HG03520 (cell line): Measurements from ENCODE around the gene IRS1.

Experiments
- ATAC-seq: cut with Tn5 transposase; IDR thresholded peaks from one replicate; pipeline ENCODE4 v1.9.1; 2021; ENCODE audit warnings: mild to moderate bottlenecking, moderate library complexity; ENCODE audit not compliant: unreplicated experiment

IRS1 gene

DNA sequence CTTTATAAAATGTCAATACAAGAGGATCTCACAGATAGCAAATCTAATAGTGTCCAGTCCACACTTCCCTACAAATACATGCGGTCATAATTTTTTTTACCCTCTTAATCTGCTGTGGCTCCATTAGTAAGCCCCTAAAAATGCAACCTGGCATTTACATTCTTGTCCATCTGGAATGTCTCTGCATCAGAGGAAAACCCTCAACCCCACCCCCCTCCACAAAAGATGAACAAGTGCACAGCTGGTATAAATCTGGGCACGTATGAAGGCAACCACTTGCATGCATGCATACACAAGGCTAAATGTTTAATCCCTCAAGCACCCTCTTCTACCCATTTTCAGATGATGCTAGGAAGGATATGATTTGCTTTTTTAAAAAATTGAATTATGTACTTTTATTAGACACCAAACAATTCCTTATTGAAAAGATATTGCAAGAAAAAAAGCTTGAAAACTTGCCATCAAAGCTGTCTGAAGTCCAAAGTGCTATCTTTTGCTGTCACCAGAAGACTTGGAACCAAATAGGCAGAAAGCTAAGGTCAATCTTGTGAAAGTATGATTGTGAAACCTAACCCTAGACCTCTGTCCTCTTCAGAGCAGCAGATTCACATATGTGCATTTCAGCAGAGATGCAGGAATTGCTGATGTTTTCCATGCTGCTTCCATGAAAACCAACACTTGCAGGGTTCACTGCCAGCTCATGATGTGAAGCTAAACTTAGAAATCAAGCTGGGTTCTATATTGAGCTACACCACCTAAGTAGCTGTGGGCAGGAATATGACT, 39.0 kb downstream of the IRS1 start:
- no peak for ATAC-seq

DNA sequence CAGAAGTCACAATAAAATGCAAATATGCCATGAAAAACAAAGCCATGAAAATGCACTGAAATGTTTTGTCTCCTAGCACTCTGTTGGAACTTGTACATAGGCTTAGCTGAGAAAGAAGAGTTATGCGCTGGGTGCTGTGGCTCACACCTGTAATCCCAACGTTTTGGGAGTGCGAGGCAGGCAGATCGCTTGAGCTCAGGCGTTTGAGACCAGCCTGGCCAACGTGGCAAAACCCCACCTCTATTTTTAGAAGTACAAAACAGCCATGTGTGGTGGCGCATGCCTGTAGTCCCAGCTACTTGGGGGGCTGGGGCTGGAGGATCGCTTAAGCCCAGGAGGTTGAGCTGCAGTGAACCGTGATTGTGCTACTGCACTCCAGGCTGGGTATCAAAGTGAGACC, 39.9 kb downstream of the IRS1 start:
- no peak for ATAC-seq

DNA sequence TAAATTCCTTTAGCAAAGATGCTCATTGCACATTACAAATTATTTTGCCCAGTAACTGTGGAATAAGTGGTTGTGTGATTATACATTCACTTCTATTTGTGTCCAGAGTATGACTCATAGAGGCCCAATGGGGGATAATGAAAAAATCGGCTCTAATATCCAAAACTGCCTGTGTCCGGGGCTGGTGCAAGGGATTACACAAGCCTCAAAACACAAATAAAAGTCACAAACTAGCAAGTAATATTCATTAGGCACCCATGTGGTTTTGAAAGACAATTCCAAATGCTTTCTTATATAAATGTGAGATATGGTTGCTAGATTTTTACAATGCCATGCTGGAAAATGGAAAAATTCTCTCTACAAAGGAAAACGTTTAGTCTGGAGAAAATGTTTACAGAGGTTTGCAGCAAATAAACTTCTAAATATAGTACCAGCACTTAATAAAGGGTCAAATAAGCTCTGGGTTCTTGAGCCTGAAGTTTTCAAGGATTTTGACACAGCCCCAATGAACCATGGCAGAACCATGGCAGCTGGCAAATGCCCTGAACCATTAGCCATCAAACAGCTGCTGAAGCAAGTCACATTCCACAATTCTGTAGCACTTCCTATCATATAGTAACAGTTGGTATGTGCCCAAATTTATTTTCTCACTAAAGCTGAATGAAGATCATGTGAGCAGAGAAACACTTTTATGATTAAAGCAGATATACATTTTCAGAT, 40.5 kb downstream of the IRS1 start:
- no peak for ATAC-seq

DNA sequence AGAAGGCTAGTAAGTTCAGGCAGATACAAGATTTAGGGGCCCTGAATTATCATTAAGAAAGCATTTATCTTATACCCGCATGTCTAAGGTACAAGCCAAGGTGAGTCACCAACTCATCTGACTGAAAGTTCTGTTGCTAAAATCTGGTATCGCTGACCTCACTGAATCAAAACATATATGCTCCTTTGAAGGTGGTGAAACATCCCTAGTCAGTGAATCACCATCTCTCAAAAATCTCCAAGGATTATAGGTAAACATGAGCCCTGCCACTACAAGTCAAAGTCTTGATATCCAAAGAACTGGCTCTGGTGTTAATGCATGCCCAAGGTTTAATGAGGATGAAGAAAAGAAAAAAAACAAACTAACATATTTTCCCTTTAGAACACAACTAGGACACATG, 43.5 kb downstream of the IRS1 start:
- no peak for ATAC-seq

DNA sequence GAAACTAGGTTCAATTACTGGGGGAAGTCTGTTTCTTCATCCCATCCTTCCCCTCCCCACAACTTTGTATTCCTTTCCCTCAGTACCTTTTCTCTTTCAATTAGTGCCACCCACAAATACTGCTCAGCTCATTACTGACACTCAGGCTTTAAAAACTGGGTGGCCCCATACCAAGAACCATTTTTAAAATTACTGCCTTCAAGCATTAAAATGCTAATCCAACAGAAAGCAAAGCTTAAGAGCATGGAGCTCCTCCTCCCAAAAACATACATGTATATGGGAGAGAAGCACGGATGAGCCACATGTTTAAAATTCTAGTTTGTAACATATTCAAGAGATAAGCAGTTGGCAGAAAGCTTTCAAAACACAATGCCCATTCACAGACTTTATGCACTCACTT, 44.0 kb downstream of the IRS1 start:
- no peak for ATAC-seq

DNA sequence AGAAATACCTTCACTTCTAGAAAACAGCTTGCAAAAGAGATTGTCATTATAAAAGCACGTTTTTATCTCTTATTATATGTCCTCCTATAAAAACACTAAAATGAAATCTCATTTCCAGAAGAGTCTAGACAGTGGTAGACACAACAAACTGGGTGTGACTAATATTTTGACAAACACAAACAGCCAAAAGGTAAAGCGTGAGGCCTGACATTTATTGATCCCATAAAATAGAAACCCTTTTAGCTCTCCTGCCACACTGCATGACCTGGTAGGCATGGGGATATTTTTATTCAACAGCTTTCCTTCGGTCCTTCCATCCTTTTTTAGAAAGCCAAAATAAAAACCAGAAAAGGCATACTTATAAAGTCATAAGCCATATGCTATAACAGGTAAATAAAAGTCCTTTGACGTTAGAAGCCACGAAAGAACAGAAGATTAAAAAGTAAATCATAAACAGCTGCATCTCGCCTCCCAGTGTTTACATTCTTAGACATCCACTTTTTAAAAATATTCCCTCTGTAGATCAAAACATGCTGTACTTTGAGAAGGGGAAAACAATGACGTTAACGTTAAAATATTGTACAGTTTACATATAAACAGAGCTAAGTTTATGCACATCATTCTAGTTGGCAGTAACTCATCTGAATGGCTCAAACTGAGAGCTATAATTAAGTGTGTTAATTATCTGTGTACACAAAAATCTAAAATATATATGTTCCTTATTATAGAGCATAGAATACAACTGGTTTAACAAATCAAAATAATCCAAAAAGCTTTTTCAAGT, 44.6 kb downstream of the IRS1 start:
- ATAC-seq: no peak

DNA sequence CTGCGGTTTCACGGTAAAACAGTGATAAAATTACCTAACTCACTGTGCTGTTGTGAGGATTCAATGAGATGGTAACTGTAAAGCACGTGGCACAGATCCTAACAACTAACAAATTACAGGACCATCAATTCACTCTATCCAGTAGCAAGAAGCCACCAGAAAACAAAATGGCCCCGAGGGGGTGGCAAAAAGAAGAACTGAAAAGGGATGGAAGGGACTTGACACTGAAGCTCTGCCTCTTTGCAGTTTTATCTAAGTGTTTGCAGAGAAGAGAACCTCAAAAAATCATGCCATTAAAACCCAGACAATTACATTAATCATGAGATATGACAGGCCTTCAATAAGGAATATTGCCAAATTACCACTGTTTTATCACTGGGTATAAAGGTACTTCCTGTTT, 46.7 kb downstream of the IRS1 start:
- ATAC-seq: no peak

DNA sequence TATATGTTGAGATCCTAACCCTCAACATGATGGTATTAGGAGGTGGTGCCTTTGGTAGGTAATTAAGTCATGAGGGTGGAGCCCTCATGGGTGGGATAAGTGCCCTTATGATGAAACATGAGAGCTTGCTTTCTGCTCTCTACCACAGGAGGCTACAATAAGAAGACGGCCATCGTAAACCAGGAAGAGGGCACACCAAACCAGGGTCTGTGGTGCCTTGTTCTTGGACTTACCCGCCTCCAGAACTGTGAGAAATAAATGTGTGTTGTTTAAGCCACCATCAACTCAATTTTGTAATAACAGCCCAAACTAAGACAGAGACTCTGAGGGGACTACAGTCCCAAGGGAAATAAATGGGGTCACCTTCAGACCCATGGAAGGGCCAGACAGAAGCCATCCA, 52.3 kb downstream of the IRS1 start:
- no peak for ATAC-seq

DNA sequence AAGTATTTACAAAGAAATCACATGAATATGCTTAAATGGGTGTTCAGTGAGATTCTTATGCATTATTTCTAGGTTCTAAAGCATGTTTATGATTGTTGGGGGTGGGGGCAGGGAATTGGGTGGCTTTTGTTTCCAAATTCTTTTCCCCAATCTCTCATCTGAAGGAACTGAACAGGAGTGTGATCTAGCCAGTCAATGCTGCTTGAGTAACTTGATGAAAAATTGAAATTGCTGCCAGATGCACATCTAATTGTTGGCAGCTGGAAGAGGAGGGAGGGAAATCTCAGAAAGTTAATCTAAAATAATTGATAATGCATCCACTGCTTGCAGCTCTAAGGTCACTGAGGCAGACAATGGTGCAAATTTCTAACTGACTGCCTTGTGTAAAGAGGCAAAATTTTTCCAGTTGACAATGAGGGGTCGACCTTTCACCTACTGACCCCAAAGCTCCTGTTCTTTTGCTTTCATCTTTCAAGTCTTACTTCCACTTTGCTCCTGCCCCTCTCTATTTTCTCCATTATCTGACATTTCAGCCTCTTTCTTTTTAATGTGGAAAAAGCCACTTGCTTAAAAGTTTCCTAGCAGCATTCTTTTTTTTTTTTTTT, 53.3 kb downstream of the IRS1 start:
- ATAC-seq: no peak

DNA sequence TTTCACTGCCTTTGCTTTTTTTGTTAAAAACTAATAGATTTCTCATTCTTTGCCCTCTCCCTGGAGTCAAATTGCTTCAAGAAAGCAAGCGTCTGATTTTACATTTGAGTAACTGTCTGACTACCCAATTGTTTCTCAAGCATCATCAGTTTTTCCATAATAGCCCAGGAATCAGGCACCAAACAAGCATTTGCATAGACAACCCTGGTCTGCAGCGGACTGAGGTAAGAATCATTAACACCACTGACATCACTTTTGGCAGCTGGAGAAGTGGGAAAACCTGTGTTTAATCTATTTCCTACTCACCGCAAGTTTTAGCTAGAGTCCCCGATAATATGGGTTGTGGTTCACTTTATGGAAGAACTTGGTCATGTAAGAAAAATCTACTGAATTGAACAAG, 55.7 kb downstream of the IRS1 start:
- ATAC-seq: no peak

DNA sequence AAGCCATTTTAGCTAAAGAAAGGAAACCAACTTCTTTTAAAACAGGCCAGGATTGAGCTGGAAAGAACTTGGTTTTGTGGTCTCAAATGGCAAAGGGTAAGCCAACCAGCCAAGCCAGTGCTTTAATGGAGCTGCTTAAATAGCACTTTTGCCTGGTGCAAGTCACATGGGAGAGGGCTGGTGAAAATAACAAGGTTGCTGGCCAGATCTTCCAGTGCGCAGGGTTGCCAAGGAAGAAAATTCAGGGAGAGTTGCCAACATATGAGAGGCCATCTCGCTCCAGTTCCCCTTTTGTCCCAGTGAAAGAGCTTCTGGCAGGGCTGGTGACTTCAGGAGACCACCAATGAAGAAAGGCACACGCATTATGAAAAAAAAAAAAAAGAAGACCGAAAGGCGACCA, 57.3 kb downstream of the IRS1 start:
- no peak for ATAC-seq

DNA sequence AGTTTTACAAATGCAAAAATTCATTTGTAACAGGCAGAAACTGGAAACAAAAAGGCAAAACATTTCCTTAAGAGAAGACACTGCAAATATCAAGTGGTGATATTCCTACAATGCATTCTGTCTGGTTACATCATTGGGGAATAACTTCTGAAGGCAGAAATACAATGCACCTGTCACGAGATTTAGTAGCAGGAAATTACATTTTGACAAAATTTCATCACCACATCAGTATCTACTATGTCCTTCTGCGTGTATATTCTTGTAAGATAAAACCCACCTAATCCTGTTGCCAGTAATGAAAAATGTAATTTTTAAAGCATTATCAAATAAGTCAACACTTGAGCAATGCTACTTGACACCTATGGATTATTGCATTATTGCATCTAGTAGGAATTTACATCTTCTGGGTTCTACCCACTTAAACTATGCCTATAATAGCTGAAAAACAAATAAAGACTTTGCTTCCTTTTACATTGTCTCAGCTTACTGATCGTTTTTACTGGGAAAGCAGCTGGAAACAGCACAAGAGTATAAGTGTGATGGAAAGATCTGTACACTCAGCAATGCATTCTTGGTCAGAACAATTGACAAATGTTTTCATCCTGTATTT, 59.5 kb downstream of the IRS1 start:
- ATAC-seq: no peak

DNA sequence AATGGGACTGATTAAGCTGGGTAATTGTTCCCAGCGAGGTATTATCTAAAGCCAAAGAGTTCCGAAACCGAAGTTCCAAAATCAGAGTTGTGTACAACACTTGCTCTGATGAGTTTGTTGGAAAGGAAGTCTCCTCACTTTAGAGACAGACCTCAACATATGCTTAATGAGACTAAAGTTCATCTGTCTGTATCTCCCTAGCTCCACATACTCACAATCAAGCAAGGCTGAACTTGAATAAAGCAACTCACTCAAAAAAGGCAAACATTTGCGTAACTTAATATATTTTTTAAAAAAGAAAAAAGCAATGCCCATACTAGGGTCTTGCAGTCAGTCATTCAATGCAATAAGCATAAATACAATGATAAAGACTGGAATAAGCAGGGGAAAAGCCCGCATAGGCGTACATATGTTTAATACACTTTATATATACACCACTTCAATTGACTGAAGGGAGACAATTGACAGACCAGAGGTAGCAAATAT, 60.0 kb downstream of the IRS1 start:
- no peak for ATAC-seq

DNA sequence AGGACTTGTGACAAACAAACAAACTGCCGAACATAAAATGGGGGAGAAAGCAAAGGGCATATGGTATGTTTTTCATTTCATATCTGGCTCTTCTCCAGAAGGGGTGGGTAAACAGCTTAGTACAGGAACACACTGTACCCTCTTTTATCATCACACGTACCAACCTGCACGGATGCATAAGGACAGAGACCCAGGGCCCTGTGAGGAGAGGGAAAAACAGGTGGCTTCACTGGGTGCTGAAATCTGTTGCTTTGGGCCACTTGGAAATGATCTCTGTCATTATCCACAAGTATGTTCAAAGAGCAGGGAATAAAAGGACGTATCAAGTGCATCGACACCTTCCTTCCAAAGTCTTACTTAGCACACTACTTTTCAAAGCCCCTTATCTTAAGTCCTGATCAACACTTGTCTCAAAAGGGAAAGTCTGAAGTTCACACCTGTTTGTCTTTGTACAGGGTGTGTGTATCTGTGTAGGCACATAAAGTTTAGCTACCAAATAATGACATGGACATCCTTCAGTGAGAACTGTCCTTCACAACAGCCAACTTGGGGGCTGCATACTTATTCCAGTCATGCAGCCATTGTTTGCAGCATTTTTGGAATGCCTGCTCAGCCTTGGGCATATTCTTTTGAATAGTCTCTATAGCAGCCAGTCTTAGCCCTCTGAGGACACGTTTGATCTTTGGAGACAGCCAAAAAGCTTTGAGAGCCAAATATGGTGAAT, 60.6 kb downstream of the IRS1 start:
- ATAC-seq: no peak

DNA sequence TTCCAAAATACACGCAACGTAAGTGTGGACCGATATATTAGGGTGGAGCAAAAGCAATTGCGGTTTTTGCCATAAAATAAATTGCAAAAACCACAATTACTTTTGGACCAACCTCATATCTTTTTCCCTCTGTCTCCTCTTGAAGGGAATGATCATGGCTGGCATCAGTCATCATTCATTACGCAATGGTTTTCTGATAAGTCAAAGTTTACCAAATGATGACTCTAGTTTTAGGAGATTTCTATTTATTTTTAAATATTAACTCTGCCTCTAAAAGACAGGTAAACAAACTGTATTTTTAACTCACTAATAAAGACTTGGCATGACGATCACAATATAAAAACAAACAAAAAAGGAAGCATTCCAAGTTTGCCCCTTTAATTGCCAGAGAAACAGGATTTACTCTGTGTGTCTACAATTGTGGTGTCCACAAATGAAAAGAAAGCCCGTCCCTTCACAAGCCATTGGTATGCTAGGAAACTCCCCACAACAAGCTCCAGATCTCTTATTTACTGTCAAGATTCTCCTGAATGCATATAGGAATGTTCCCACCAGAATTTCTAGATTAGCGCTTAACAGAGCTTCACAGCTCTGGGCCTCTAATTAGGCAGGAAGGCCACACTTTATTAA, 61.3 kb downstream of the IRS1 start:
- ATAC-seq: no peak

DNA sequence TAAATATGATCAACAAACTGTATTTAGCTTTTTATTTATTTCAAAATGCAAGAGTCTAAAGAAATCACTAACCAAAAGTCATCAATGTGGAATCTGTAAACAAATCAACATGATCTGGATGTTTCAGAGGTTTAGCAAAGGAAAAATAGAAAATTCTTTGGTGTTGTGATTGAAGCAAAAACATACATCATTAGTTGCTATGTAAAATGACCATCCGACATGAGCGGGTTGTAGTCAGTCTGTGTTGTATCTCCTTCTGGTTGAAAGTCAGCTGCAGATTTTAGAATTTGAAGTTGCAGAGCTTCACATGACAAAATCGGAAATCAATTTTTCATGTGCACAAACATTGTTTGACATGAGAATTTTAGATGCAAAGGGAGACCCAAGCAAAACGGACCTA, 63.2 kb downstream of the IRS1 start:
- no peak for ATAC-seq

DNA sequence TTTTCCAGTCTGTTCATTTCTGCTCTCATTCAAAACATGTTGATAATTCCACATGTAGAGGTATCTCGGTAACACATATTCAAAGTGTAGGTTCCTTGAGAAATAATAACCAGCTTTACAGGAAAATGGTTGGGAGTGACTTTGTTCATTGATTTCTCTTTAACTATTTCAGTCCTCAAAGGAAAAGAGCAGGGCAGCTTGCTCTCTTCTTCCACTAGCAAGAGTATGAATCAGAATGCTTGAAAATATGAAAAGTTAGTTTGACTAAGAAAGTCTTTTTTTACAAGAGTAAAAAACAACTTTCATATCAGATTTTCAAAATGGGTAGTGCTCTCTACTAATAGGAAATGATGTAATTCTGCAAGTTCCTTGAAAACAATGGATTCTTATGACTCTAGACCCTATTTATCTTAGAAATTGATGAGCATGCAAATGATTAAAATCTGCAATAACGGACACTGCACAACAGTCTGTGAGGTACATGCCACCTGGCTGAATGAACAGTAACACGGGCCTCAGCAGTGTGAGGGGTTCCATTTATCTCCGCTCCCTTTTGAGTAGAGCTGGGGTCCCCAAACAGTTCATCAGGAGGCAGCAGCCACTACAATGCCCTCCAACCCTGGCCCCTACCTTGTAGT, 65.6 kb downstream of the IRS1 start:
- ATAC-seq: no peak

DNA sequence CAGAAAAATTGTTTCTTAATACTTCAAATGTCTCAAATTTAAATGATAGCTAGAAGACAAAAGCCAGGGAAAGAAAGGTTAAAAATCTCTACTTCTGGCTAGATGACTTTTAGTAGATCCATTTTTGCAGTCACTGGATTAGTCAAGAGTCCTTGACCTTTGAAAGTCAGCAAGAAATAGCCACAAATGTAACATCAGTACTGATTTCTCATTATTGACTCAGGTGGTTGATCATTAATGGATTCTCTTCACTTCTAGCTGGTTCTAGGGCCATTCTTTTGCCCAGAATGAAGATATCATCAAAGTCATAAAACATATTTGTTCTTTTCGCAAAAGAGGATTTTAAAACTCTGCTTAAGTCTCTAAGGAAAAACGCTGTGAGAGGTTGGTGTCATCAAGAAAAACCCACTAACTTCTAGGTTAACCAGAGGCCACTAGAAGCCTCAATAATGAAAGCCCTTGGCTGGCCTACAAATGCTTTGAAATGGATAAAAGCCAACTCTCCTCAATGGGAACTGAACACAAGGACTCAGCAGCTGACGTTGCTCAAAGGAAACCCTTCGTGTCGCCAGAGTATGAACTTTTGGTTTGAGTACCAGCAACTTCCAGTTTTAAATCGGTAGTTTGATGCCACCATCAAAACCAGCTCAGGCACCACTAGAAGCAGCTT, 66.3 kb downstream of the IRS1 start:
- no peak for ATAC-seq
